Endometrium (tissue), 2 donors: ENCODE results near the gene GPR17.

Source experiments
- FAIRE-seq: peaks from 2 replicates; lab custom pipeline; 2012; peaks lifted over from hg19 to GRCh38; lab: Jason Lieb, UNC
- donor health status: control.
- donor health status: control.

The GPR17 gene

DNA sequence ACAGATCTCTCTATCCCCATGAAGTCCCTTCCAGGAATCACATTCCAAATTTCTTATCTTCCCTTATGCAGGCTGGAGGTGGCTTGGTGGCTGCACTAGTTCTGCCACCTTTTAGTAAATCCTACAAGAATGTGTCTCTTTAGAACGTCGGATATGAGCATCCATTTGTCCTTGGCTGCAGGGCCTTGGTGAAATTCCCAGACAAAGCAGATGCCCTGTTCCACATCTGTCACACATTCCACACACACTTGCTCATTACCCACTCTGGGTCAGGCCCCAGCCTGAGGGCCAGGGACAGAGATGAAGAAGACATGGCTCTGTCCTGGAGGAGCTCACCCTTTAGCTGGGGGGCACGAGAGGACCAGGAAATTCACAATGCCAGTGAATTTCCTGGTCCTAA lies 31.2 kb upstream of the GPR17 start:
- FAIRE-seq = no peak

GRCh38 chr2:127615511-127616166 lies 30.3 kb upstream of the GPR17 start:
- FAIRE-seq = no peak

DNA sequence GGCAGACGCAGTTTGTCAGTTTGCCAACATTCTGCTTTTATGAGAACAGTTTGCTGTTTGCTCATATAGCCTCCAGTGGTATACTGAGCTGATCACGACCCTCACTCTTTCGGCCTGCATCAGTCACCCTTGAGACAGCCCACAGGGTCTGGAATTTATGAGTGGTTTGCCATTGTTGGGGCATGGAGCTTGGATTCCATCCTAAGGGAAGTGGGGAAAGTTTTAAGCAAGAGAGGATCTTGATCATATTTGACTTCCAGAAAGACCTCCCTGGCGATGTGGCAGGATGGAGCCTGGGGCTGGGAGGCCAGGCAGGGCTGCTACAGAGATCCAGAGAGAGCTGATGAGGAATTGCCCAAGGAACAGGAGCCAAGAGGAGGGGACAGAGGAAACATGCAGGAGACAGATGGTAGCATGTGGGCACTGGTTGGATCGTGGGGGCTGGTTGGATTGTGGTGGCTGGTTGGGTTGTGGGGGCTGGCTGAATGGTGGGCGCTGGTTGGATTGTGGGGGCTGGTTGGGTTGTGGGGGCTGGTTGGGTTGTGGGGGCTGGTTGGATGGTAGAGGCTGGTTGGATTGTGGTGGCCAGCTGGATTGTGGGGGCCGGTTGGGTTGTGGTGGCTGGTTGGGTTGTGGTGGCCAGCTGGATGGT lies 27.3 kb upstream of the GPR17 start:
- no peak for FAIRE-seq

DNA sequence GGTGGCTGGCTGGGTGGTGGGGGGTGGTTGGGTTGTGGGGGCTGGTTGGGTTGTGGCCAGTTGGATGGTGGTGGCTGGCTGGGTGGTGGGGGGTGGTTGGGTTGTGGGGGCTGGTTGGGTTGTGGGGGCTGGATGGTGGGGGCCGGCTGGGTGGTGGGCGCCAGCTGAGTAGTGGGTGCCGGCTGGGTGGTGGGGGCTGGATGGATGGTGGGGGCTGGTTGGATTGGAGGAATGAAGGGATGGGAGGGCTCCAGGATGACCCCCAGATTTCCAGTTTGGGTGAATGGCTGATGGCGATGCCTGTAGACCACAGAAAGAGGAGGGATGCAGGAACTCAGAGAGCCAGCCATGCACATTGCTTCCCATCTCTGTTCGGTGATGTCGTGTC lies 26.8 kb upstream of the GPR17 start:
- no peak for FAIRE-seq

DNA sequence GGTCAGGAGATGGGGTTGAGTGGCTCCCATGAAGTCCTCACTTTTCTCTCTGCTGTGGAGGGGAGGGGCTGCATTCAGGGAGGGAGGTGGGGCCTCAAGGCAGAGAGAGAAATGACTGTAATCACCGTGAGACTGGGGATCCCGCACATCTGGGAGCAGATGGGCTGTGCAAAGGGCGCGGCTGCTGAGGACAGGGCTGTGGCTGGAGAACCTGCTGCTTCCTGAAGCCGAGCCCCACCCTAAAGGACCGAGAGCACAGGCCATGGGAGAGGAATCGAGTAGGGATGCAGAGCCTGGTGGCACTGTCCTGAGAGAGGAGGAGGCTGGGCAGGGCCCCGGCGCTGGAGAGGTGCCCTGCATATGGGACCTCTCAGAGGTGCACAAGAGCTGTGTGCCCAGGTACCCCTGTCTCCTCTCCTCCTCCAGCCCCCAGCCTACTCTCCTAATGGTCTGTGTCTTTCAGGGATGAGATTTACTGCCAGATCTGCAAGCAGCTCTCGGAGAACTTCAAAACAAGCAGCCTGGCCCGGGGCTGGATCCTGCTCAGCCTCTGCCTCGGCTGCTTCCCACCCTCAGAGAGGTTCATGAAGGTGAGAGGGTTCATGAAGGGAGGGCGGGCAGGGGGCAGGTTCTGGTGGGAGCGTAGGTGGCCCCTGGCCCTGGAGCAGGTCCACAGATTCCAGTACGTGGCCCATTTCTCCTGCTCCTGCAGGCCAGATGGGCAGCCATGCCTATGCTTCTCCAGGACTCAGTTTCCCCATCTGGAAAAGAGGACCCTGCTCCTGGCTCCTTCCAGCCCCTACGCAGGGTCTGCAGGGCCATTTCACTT lies 25.9 kb upstream of the GPR17 start:
- no peak for FAIRE-seq

DNA sequence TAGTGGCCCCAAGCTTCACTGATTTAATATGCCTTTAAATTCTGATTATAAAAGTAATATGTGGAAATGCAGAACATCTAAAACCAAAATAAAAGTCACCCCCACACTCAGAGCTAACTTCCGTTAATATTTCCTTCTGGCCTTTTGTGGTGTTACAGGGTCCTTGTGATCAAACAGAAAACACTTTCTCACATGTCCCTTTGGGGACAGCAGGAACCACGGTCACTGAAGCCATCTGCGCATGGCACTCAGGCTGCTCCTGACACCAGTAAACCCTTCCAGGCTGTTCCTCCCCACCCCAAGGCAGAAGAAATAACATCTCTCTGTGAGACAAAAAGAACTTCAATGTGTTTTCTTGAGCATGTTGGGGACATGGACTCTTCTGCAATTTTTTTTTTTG lies 25.1 kb upstream of the GPR17 start:
- FAIRE-seq = no peak

GRCh38 chr2:127621981-127622431 lies 23.9 kb upstream of the GPR17 start:
- FAIRE-seq = no peak

DNA sequence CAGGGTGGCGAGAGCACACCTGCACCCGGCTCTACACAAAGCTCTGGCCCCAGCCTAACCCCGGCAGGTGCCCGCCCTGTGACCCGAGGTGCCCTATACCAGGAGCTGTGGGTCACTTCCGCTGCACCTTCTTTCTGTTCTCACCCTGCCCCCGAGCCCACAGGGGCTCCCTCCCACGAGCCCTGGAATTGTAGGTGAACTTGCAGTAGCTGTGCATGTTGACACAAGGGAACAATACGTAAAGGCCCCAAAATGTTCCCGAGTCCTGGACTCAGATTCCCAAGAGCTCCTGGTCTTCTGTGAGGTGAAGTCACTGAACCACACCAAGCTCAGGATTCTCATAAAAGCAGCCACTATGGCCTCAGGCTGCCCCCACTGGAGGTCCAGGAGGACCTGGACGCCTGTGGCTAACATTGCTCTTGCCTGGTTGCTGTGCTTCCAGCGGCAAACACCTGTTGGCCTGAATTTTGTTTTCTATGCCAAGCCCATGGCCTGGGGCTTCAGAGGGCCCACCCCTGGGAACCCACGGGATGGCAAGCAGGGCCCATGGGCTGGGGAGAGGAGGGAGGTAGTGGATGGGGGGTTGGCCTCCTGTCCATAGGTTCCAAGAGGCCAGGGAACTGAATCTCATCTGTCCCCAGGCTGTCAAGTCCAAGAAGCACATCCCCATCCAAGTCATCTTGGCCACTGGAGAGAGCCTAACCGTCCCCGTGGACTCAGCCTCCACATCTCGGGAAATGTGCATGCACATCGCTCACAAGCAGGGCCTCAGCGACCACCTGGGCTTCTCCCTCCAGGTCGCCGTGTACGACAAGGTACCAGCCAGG lies 23.2 kb upstream of the GPR17 start:
- FAIRE-seq = no peak

- FAIRE-seq = no peak
Observed at GRCh38 chr2:127623388-127624319, 22.3 kb upstream of the GPR17 start.

- FAIRE-seq = no peak
Observed at GRCh38 chr2:127624320-127624755, 21.6 kb upstream of the GPR17 start.

DNA sequence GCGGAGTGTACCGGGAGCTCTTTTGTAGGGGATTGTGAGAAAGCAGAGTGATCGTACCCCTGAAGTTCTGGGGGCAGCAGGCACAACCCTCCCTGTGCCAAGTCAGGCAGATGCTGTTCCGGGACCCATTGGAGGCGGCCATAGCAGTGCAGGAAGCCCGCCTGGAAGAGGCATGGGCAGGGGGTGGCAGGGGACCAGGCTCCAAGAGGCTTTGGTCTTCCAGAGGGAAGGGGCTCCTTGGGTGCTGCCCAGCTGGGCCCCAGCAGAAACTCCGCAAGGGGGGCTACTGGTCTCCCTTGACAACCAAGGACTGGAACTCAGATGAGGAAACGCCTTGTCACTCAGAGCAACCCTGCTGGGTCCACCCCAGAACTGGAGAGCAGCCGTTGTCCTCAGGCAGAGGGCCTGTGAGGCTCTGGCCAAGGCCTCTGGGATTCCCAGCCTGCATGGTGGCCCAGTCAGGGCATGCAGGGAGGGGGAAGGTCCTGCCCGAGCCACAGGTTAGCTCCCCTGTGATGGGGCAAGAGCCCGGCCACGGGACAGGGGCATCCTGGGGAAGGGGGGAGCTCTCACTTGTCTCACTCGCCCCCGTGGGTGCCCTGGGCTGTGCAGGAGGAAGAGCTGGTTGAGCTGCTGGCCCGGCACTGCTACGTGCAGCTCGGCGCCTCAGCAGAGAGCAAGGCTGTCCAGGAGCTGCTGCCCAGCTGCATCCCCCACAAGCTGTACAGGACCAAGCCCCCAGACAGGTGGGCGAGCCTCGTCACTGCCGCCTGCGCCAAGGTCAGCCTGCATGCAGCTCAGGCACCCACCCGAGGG lies 21.0 kb upstream of the GPR17 start:
- FAIRE-seq = no peak

GRCh38 chr2:127625572-127625951 lies 20.4 kb upstream of the GPR17 start:
- no peak for FAIRE-seq

GRCh38 chr2:127626175-127626574 lies 19.8 kb upstream of the GPR17 start:
- FAIRE-seq = no peak

DNA sequence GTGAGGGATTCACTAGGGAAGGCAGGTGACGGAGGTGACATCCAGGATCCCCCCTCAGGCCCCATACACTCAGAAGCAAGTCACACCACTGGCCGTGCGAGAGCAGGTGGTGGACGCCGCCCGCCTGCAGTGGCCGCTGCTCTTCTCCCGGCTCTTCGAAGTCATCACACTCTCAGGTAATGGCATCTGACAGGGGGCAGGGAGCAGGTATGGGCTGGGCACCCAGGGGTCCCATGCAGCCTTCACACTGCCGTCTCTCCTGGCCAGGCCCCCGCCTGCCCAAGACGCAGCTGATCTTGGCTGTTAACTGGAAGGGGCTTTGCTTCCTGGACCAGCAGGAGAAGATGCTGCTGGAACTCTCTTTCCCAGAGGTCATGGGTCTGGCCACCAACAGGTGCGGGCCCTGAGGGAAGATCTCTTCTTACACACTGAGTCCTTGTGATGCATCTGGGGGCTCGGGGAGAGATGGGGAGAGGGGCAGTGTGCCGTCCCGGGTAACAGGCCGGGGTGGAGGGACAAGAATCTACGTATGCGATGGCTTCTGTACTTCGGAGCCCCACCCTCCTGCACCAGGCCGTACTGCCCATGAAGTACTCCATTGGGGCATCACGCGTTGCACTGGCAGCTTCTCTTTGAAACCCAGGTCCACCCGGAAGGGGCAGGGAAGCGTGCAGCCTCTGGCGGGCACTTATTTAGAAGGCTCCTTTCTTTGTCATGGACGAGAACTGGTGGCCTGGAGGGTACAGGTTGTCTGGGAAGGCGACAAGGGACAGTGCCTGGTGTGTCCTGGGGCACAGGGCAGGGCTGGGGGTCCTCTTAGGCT lies 18.8 kb upstream of the GPR17 start:
- no peak for FAIRE-seq

GRCh38 chr2:127627740-127628571 lies 18.0 kb upstream of the GPR17 start:
- no peak for FAIRE-seq

DNA sequence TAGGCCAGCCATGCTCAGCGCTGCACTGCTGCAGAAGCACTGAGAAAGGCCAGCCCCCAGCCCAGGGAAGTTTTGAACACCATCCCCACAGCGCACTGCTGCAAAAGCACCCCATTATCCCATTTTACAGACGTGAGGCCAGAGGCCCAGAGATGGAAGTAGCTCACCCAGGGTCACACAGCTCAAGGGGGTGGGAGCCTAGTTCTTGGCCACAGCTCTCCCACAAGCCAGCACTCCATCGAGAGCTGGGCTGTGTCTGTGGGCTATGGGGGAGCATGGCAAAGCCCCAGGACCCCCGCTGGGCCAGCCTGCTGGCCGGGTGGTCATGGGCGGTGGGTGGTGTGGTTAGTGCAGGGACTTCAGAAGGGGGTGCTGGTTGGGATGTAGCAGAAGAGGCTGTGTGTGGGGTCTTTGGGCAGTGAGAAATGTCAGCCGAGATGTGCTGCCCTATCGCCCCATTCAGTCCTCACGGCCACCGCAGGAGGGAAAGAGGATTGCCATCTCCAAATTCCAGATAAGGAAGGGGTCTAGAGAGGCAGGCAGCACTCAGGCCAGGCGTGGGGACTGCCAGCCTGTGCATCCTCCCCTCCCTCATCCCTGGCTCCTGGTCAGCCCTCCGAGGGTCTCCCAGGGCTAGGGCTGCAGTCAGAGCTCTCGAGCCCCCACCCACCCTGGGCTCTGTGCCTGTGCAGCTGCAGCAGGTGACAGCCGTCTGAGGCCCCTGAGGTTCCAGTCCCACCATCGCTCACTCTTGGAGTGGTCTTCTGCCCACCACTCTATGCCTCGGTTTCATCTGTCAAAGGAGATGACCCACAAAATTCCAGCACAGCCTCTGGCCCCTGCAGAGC lies 17.0 kb upstream of the GPR17 start:
- FAIRE-seq = no peak

GRCh38 chr2:127629637-127630036 lies 16.3 kb upstream of the GPR17 start:
- no peak for FAIRE-seq
